ENCODE data around the gene HEBP2.

Gene HEBP2

DNA sequence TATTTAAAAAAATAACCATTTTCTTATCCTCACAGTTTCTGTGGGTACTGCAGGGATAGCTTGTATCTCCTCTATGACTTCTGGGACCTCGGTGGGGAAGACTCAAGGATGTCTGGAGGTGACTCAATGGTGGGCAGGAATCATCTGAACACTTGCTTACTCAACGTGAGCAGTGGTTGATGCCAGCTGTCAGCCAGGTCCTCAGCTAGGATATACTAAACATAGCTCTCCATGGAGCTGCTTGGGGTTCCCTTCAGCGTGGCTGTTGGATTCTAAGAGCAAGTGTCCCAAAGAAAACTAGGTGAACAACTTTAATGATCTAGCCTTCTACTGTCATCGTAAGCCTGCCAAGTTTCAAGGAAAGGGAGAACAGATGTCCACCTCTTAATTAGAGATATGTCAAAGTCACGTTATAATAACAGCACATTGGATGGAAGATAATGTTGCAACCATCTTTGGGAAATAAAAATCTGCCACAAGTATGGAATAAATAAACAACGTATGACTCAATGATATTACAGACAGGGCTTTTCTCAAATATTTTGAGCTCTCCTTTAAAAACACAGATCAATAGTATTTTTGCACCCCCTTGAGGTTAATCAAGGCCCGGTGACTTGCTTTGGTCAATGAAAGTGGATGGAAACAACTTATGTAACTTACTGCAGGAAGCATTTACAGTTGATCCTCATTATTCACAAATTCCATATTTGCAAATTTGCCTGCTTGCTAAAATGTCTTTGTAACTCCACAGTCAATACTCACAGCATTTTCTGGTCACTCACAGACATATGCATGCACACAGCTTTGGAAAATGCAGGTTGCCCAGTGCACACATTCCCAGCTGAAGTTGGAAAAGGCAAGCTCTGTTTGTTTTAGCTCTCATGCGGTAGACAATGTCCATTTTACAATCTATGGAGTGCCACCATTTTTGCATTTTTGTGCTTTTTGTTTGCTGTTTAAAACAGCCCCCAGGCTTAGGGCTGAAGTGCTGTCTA, 6.6 kb upstream of the HEBP2 start:
- no peak for DNase-seq (ENCODE audit: low spot score)

DNA sequence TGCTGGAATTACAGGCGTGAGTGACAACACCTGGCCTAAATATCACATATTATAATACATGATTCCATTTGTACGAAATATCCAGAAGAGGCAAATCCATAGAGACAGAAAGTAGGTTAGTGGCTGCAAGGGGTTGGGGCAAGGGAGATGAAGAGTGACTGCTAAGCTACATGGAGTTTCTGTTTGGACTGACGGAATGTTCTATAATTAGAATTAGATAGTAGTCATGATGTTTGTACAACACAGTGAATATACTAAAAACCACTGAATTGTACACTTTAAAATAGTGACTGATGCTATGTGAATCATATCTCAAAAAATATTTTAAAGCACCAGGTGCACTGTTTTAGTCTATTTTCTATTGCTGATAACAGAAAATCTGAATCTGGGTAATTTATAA, 3.7 kb upstream of the HEBP2 start:
- DNase-seq (ENCODE audit: low spot score) = no peak

DNA sequence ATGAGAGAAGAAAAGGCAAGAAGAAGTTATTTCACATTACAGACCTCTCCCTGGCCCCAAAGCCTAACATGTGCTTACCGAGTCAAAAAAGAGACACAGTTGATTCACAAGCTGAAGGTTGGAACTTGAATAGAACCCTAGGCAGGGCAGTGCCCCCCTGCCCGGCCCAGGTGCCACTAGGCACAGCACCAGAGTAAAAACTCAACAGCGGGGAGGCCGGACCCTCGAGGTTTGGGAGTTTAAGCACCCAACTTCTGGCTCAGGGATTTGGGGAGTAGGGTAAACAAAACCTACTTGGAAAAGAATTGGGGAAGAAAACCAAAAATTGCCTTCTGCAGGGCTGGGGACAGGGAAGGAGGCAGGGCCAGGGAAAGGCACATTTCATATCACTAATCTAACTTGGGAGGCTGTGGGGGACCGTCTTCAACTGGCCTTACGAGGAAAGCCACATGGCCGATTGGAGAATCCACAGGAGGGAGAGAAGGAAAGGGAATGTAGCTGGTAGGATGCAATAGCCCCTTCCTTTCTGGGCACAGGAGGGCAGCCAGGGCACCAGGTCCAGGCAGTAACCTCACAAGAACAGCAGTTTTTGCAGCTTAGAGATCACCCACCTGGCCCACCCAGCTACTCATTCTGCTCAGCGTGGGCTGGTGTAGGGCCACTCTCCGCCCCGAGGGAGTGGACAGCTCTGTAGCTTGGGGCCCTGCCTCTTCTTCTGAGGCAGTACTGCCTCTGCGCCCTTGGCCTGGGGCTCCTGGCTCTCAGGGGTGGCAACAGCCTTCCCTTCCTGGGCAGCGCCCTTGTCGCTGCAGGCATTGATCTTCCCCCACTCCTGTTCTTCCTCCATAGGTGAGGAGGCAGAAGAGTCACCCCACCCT, 1.8 kb upstream of the HEBP2 start:
- DNase-seq (ENCODE audit: low spot score) = no peak

DNA sequence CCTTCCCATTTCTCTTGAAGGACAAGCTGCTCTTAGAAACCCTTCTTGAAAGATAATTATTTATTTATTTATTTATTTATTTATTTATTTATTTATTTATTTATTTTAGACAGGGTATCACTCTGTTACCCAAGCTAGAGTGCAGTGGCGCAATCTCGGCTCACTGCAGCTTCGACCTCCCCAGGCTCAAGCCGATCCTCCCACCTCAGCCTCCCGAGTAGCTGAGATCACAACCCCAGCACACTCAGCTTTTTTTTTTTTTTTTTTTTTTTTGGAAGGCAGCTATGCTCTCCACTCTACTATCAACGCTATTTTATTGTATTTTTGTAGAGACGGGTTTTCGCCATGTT, 1.2 kb upstream of the HEBP2 start:
- DNase-seq (ENCODE audit: low spot score) = no peak

DNA sequence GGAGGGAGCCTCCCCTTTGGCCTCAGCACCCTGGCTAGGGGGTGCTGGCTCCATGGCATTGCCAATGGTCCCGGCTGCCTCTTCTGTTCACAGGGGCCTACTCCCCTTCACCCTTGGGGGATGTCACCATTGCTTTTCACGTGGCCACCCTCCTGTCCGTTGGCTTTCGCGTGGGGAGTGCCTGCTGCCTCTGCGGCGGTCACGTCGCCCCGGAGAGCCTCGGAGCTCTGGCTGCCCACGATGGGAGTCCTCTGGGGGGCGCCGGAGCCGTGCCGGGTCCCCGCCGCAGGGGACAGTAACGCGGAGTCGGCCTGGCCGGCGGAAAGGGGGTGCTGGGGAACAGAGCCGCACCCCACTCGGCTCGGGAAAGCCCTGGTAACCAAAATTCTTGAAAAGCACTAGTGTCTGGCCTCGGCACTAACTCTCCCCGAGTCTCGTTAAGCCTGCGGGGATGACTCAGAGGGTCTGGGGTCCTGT, 661 bp upstream of the HEBP2 start:
- DNase-seq (ENCODE audit: low spot score) = no peak

DNA sequence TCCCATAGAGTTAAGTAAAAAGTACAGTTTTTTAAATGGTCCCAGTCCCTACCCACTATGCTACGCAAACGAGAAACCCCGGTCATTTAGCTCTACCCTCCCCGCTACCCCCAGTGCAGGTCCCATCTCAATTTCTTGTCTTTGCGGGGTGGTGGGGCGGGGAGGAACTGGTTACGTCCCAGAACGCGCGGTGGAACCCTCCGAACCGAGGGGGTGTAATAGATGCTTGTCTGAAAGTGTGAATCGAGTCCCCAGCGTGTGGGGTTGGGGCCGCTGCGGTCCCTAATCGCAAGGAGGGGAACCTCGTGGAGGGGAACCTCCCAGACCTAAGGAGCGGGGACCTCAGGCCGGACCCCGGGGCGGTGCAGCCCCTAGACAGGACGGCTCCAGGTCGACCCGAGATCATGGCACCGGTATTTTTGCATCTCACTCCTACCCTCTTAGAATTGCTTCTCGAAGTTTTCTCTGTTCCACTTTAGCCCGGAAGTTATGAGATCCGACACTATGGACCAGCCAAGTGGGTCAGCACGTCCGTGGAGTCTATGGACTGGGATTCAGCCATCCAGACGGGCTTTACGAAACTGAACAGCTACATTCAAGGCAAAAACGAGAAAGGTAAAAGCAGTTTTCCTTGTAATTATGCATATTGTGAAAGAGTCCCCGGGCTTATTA, 779 bp downstream of the HEBP2 start:
- peak; percentile 68 for DNase-seq (ENCODE audit: low spot score)

DNA sequence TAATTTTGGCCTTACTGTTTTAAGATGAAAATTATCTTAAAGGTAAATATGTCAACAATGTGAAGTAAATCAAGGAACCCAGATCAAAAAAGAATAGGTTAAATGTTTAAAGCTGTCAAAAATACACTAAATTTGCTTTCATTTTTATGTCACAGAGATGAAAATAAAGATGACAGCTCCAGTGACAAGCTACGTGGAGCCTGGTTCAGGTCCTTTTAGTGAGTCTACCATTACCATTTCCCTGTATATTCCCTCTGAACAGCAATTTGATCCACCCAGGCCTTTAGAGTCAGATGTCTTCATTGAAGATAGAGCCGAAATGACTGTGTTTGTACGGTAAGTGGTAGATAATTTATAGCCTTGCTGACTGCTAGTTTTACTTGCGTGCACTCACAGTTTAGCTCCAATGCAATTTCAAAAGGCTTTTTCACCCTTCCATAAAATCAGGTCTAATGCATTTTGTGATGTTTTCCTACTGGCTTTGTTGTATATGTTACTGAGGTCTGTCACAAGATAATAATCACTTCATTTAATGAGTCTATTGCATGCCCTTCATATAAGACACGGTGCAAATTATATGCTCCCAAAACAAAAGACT, 1.9 kb downstream of the HEBP2 start:
- DNase-seq (ENCODE audit: low spot score) = no peak

DNA sequence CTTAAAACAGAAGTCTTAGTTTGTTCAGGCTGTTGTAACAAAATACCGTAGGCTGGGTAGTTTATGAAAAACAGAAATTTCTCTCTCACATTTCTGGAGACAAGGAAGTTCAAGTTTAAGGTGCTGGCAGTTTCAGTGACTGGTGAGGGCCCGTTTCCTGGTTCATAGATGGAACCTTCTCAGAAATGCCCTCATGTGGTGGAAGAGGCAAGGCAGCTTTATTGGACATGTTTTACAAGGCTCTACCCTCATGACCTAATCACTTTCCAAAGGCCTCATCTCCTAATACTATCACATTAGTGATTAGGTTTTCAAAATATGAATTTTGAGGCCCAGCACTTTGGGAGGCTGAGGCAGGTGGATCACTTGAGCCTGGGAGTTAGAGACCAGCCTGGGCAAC, 2.4 kb downstream of the HEBP2 start:
- no peak for DNase-seq (ENCODE audit: low spot score)

DNA sequence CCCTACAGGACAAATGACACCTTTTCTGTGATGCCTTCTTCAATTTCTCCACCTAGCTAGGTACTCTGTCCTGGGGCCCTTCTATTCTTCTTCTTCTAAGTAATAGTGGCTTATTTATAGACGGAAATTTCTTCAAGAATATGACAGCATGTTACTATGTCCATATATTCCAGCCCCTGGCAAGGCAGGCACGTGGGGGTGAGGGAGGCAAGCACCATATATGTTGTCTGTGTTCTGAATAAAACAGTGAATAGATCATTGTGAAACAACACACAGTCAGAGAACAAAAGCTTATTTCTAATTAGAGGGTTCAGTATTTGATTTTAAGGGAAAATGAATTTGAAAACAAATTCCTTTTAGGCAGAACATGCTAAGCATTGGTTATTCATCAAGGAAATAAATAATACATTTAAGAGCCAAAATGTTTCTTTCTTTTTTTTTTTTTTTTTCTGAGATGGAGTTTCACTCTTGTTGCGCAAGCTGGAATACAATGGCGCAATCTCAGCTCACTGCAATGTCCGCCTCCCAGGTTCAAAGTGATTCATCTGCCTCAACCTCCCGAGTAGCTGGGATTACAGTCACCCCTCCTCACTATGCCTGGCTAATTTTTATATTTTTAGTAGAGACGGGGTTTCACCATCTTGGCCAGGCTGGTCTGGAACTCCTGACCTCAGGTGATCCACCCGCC, 6.2 kb downstream of the HEBP2 start:
- DNase-seq (ENCODE audit: low spot score) = no peak

DNA sequence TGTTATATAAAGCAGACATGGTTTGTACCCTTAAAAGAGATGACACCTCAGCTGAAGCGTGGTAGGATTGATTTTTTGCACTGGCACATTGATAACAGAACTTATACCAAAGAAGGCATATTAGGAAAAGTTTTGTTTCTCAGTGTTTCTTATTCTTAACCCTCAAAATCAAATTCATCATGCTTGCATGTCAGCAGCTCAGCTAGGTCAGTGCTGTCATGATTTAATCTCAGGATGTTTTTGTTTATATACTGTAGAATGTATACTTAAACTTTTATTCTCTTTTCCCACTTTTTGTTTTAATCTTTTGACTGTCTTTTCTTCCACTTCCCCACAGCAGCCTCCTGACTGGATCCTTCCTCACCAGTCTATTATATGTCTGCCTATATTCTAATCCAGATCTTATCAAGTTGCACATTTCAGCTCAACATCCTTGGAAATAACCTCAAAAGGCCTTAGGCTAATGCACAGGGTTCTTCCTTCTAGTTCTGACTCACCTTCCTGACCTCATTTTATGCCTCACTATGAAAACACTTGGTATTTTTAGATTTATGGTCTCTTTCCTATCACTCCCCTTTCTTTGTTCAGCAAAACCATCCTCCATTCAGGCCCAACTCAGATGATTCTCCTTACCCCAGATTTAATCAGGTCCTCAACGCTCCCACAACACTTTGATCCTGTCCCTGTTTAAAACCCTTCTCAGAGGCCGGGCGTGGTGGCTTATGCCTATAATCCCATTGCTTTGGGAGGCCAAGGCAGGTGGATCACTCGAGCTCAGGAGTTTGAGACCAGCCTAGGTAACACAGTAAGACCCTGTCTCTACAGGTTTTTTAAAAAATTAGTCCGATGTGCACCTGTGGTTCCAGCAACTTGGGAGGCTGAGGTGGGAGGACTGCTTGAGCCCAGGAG, 7.2 kb downstream of the HEBP2 start:
- DNase-seq (ENCODE audit: low spot score) = no peak

DNA sequence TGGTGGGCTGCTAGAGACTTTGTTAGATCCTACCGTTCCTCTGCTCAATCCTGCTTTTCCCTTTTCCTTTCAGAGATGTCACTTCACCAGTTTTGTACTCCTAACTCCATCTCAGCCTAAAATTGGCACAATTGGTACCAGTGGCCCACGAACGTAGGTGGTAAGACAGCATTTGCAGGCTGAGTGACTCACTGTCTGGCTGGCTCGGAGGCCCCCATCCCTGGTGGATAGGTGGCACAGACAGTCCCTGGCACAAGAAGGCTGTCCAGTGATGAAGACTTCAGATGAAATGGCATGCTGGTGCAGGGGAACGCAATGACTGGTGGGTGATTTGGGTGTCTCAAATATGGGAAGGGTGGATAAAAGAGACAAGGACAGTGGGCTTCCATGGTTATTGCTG, 11.1 kb downstream of the HEBP2 start:
- no peak for DNase-seq (ENCODE audit: low spot score)

DNA sequence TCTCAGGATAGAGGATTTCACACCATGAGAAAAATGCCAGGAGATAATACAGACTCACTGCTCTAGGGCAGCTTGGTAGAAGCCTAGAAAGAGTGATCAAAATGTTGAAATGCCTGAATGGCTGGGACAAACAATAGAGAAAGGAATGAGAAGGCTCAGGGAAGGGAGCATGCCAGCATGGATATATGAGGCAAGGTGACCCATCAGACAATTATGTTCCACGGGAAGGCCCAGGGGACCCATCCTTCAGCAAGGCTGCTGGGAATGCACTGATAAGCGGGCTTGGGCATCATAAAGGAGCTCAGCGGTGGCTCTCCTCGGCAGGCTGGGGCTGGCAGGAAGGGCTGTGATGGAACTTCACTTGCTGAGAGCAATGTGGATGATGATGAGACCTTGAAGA, 12.2 kb downstream of the HEBP2 start:
- no peak for DNase-seq (ENCODE audit: low spot score)

DNA sequence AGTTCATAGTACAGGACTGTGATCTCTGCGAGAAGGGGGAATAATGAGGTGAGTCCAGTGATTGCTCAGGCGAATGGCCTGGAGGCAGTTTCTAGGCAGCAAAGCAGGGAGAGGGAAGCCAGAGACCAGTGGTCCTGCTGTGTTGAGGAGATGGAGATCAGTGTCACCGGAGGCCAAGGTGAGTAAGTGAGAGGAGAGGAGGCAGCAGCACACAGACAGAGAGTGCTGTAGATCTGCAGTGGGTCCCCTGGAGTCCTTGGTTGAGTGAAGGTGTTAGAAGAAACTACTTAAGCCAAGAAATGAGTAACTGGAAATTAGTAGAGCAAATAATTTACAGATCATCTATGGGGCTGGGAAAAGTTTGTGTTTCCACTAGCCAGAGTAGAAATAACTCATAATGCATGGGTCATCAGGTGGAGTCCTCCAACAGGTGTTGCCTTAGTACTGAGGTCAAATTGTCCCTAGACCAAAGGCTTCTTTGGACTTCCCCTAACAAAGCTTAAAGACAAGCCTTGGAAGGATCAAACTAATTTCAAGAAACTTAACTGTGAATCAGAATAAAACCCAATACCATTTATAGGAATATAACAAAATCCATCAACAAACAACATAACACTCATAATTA, 13.6 kb downstream of the HEBP2 start:
- DNase-seq (ENCODE audit: low spot score) = no peak

DNA sequence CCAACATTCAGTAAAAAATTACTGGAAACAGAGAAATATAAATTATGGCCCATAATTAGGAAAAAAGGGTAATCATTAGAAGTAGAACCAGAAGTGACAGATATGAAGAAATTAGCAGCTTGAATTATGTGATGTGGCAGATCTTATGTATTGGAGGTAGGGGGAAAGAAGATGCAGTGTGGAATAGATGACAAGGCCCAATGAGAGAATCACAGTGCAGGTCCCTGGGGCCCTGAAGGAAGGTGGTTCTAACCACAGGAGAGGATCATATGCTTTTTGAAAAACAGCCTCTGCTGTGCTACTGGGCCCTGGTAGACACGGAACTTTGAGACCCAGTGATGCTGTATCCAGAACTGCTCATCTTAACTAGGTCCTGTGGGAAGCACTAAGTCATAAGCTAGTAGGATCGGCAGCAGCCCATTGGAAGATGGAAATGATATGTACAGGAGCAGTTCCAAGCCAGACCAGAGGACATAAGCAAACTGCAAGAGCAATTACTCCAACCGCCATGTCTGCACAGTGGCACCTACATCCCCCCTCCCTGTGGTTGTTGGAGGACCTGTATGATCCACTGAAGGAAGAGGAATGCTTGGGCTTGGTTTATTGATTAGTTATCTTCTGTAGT, 14.2 kb downstream of the HEBP2 start:
- DNase-seq (ENCODE audit: low spot score) = no peak

DNA sequence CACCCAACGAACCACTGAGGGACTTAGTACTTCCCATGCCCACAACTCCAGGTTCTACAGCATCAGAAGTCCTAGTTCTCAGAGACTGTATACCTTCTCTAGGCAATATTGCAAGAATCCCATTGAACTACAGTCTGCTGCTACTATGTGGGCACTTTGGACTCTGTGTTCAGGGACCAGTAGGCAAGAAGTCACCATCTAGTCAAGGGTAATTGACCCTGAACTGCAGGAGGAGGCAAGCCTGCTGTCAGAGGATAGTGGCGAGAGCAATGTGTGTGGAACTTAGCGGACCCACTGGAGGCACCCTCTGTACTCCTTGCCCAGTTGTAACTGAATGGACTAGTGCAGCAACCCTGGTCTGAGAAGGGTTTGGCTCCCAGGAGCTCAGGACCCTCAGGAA, 15.7 kb downstream of the HEBP2 start:
- no peak for DNase-seq (ENCODE audit: low spot score)

DNA sequence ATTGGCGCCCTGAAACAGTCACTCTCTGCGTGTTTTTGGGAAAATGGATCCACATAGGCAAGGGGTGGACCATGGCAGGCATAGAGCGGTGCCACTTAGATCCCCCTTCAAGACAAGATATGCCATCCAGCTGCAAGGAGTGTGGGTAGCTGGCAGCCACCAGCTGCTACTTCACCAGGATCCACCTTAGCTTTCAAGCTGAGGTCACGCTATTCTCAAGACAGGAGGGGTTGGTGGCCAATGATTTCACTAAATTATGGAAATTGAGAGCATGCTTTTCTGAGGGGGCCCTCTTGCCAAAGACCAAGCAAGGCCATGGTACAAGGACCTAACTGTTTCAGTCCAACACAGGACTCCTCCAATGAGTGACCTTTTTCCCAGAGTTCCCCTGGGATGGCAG, 16.3 kb downstream of the HEBP2 start:
- DNase-seq (ENCODE audit: low spot score) = no peak

DNA sequence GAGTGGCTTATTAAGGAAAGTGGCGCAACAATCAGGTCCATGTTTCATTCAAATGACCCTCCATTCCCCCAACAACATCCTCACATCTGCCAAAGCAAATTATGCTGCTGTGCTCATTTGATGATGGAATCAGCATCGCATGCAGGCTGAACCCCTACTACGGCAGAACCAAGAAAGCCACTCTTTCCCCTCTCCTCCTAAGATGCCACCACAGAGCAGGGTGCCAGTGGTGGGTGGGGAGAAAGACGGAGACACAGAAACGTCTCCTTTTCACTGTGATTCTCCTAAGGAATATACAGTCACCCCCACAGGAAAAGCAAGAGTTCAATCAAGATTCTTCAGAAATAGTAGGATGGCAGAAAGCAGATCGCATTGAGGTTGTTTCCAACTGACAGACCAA, 17.1 kb downstream of the HEBP2 start:
- no peak for DNase-seq (ENCODE audit: low spot score)

DNA sequence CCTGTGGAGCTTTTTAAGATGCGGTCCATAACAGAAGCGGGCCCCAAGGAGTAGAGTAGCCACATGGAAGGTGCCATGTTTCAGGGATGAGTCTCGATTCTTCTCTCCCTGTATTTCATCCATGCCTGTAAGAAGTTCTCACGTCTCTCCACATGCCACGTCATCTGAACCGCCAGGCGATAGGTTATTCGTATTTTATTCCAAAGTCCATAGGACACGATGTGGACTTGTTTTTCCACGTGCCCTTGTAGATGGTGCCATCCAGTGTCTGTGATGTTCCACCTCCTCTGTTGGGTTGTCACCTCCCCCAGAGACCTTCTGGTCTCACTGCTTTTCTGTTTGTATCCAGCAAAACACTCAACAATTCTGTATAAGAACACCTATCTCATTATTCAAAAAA, 17.6 kb downstream of the HEBP2 start:
- no peak for DNase-seq (ENCODE audit: low spot score)

DNA sequence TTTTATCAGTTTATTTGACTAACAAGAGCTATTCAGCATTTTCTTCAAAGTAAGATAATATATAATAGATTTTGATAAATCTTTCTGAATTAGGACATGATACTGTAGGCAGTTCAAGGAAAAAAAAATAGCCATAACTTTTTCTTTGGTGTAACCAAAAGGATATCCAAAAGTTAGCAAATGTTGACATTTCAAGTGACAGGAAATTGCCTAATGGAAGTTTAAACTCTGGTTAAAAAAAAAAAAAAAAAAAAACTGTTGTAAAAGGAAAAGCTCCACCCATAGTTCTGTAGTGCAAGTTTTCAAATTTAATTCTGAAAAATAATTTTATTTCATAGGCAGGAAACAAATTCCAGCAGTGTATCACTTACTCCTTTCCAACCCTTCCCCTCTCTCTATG, 18.8 kb downstream of the HEBP2 start:
- no peak for DNase-seq (ENCODE audit: low spot score)

Measured in left forelimb (tissue), 1 donor.